ENCODE results near the gene CDH23.

Gene CDH23

DNA sequence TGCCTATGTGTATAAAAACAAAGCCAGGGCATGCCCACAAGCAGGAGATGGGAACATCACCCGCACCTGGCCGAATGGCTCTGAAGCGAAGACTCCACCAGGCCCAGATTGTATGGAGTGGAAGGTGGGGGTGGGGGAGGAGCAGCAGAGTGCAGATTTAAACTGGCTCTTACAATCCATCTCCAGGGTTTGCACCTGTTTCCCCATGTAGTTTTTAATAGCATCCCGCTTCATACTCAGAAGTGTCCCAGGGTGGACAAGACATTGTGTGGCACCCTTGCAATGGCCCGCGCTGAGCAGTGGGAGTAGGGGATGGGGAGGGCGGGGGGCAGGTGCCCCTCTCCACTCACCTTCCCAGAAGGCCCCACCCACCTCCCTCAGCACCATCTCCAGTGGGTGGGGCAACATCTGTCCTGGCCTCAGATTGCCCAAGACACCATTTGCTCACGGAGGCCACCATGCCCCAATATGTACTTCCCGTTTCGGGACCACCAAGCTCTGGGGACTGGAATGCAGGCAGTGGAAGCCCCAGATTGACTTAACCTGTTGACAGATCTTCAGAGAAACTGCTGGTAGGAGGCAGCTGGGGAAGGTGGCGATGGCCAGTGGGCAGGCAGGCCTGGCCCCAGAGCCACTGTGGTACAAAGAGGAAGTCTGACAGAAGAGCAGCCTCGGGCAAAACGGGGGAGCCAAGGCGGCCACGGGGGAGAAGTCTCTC is 353.6 kb downstream of the CDH23 start:
- DNase-seq, result no peak

DNA sequence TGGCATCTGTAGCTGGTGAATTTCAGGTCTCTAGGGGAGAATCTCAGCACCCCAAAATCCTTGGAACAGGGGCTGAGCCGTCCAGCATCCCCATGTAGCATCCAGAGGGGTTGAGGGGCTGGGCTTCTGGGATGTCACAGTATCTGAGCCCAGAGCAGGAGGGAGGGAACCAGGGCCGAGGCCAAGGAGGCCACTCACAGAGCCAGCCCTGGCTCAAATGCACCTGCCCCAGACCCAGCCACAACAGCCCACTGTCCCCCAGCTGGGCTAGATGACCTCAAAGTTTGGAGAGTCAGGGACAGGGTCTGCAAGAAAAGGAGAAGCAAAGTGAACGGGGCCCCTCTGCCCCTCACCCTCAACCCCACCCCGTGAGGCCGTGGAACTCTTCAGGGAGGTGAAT is 354.3 kb downstream of the CDH23 start:
- DNase-seq, result no peak

DNA sequence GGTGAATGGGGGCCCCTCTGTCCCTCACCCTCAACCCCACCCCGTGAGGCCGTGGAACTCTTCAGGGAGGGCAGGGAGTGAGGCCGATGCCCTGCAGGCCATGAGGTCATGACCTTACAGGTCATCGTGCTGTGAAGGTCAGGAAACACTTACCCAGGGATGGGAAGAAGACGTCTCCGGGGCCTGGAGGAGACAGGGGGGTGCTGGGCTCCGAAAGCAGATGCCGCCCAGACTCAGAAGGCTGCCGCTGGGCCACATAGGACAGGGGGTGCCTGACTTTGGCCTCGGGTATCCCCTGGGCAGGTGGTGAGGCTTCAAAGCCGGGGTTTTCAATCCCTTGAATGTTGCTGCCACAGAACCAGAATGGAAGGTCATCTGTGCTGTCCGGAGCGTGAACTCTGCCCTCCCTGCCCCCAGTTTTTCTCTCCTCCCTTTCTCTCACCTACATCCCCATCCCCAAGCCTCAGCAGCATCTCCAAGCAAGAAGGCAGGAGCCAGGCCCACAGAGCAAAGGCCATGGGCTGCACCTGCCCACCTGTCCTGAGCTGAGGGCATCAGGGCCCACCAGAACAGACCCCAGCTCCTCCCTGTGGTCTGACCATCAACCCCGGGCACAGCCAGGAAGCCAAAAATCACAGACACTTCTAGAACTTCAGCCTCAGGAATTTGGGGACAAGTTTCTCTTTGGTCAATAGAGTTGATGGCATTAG is 354.9 kb downstream of the CDH23 start:
- DNase-seq, result no peak

DNA sequence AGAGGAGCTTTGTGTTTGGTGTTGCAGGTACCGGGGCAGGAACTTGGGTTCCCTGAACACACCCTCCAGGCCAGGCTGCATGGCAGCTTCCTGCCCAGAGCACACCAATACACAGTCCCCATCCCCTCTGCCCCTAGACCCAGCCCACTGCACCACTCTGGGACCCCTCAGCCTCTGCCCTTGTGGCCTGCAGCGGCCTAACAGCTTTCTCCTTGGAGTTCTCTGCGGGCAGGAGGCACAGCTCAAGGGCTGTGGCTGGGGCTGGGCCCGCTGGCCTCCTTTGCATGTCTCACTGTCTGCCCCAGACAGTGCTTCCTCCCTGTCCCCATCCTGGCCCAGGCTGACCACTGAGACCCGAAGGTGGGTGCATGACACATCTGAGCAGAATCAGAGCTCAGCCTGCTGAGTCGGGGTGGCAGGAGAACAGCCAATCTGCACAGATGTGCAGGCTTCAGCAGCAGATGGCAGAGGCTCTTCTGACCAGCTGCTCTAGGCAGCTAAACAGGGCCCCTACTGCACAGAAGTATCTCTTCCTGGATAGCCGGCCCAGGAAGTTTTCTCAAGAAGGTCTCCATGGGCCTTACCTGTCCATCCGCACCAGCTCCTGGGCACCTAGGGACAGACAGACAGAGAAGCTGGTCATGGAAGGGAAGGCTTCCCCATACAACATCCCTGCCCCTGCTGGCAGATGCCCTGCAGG is 355.8 kb downstream of the CDH23 start:
- no peak for DNase-seq

DNA sequence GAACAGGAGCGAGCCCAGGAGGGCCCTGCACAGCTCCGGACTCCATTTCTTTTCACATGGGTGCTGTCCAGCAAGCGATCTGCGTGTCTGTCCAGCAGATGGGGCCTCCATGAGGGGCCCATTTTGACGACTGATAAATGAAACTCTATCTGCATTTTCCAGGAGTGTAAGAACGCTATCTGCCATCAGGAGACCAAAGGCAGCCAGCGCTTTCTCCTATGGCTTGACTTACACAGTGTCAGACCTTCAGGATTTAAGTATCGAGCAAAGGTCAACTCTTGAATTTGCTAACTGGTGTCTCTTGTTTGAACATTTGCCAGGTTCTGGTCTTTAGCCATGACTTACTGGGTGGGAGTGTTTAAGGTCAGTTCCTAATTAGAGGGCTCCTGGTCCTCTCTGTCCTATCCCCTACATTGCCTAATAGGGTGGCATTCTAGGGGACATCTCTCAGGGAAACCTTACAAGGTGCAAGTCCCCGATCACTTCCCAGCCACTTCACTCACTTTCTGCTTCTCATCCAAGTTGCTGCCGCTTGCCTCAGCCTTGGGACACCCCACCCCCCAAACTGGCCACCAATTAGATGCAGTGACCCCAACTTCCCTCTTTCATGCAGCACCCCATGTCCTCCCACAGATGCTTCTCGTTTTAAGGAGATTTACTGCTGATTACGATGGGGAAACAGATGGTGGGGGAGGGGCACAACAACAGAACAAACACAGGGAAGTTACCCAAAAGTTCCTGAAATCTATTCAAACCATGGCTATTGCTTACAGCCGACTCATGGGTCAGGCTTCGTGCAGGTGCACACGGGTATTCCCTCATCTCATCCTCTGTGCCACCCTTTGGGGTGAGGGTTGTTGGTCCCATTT is 356.6 kb downstream of the CDH23 start:
- no peak for DNase-seq

DNA sequence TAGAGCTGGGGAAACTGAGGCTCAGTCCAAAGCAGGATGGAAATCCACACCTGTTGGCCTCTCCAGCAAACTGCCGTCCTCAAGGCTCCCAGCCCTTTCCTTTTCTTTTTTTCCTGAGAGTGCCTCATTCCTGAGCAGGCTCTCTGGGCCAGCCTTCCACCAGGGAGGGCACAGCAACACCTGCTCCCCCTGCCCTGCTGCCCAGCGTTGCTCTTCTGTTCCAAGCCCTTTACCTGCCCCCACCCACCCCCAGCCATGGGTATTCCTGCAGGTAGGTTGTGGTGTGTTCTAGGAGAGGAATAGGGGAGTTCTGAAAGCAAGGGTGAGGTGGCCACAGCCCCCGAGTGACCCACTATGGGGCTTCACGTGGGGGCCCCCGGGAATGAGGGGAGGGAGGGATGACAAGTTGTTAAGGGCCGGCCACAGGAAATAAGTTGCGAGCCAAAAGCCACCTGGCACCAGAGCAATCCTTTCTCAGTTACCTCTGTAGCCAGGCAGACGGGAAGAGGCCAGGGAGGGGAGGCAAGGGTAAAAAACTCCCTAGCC is 357.3 kb downstream of the CDH23 start:
- DNase-seq, result no peak

DNA sequence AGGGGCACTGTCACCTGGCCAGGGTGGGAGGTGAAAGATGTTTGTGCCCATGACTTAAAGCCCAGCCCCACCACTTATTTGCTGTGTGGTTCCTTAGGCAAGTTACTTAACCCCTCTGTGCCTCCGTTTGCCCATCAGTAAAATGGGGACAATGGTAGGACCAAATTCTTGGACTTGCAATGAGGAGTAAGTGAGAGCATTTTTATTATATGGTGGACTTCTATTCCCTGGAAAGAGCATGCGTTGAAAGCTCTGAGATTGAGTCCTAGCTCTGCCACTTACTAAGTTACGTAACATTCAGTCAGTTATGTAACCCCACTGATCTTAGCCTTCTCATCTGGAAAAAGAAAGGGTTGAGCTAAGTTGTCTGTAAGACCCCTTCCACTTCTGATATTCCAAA is 357.8 kb downstream of the CDH23 start:
- DNase-seq, result no peak

DNA sequence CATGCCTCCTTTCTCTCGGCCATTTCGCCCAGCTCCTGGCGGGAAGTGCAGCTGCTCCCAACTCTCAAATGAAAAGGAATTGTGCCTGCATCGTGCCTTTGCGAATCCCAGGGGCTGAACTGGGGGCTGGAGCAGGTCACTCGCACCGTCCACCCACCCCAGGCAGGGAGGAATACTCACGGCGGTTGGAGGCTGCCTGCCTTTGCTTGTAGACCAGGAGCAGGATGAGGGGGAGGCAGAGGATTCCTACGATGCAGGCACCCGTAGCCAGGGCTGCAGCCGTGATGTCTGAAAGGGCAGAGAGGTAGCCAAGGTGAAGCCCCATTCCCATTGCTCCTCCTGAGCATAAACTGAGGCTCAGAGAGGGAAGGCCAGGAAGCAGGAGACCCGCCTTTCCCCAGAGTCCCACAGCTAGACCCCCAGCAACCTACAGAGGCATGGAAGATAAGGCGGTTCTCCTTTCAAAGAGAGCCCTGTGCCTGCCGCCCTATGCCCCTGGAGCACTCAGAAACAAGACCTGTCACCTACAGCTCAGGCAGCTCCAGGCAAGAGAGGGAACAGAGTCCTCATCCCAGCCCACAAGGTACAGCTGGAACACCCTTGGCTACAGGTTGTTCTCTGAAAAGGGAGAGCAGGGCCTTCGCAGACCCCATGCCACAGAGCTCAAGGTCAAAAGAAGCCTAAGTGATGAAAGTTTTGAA is 358.6 kb downstream of the CDH23 start:
- no peak for DNase-seq

DNA sequence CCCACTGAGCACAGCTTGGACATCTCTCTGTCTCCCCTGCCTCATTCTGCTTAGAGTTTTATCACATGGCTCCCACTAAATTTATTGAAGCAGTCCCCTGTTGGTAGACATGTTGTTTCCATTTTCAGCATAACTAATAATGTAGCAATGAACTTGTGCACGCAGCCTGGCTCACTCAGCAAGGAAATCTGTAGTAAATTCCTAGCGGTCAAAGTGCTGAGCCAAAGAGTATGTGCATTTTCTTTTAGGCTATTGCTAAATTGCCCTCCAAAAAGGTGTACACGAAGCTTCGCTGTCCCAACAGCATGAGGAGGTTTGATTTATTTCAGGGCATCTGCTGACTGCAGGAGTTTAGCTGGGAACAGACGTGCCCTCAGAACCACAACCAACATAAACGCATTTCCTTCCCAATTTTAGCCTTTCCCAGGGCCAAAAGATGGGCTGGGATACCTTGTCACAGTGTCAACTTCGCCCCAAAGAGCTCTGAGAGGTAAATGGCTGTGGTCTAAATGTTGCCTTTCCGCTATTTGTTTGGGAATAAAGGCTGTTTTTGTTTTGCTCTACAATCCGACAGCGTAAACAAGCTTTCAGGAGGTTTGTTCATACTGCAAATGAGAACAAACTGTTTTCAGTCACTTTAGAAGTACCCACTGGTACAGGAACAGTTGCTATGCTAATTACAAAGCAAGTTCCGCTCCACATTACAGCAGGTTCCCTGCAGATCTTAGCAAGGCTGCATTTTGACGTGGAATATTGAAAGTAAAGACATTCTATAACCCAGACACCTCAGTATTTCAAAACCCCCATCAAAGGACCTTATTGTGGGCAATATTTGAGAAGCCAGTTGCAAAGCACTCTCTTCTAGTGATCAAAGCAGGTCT is 359.8 kb downstream of the CDH23 start:
- DNase-seq, result no peak

DNA sequence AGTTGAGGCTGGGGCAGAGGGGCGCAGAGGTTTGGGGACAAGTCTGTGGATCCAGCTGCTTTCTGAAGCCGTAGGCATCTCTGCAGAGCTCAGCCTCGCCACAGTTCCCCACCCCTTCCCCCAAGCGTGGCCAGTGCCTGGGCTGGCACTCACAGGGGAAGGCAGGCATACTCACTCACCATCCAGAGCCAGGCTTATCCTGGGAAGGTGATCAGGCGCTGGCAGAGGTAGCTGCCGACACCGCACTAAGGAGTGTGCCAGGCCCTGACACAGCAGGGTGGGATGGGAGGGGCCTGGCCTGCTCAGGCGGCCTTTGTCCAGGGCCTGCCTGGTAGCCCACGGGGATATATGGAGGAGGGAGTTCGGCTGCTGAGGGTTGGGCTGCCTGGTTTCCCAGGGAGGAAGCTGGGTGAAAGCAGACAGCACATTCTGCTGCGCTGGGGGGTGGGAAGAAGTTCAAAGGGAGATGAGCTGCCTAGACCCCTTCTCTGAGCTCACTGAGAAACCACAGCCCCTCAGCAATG is 360.7 kb downstream of the CDH23 start:
- no peak for DNase-seq

DNA sequence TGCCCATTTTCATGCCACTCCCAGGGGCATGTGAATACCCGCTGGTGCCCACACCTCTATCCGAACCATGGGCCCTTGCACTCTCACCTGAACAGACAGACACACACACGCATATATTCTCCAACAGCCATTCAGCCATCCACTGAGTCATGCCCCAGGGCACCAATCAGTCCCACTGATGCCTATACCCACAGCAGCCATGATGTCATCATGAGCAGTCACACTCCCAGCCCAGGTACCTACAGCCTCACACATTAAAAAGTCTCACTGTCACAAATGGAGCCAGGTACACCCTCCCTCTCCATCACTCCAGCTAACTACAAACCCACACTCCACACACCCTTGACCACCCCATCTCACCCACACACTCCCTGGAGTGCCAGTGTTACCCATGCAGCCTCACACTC is 364.4 kb downstream of the CDH23 start:
- peak; percentile 82 for DNase-seq

DNA sequence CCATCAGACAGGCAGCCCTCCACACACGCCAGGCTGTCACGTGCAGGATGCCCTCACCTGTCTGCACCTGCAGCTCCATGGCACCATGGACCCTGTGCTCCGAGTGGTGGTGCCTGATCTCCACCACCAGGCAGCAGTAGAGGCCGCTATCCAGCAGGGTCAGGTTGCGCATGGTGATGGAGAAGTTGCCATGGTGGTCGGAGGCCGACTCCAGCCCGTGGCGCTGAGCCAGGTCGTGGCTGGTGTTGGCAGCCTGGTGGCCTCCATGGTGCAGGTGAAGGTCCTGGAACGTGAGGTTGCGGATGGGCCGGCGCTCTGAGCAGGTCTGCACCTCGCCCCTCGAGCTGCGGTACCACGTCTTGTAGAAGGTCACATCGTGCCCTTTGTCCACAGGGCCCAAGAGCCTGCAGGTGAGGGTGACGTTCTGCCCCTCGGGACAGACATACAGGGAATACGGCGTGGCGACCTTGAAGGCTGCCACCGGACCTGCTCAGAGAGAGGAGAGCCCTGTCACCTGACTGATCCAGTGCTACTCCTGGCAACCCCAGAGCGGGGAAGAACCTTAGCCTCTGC is 364.9 kb downstream of the CDH23 start:
- DNase-seq, result no peak

DNA sequence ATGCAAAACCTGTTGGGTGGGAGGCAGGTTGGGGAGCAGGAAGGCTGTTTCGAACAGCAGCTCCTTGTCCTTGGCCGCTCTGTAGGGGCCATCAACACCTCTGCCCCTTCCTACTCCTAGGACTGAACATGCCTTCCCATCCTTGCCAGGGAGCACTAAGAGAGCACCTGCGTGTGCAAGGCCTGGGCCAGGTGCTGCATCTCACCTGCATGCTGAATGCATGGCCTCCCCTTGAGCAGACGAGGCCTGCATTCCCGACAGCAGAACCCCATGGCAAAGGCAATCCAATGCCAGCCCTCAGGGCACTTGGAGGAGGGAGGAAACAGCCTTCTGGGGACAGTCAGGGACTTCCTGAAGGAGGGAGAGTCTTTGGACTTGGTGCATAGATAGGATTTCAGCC is 365.6 kb downstream of the CDH23 start:
- no peak for DNase-seq

DNA sequence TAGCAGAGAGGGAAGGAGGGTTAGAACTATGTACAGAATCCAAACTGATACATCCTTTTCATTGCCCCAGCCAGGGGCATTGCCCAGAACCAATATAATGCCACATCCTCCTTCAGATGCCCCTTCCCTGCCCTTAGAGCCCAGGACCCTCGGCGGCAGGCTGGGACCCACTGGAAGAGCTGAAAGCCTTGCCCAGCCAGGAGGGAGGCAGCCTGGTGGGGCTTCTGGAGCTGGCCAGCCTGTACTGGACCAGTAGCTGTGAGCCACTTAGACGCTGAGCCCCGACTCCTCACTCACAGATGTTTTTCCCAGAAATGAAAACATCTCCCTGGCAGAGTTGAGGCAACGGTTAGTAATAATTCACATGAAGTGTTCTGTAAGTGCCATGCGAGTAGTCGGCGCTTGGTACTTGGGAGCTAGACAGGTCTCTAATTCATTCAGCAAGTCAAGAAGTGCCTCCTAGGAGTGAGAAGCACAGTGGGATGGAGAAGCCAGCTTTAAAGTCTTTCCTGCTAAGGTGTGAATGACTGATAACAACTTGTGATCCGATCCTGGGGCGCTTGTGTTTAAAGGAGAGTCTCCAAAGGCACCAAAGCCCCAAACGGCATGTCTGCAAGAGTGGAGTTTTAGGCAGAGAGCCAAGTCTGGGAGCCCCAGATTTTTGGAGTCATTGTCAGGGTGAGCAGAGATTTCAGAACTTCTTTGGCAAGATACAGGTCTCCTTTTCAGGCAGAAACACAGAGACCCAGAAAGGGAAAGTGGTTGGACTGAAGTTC is 366.8 kb downstream of the CDH23 start:
- no peak for DNase-seq

DNA sequence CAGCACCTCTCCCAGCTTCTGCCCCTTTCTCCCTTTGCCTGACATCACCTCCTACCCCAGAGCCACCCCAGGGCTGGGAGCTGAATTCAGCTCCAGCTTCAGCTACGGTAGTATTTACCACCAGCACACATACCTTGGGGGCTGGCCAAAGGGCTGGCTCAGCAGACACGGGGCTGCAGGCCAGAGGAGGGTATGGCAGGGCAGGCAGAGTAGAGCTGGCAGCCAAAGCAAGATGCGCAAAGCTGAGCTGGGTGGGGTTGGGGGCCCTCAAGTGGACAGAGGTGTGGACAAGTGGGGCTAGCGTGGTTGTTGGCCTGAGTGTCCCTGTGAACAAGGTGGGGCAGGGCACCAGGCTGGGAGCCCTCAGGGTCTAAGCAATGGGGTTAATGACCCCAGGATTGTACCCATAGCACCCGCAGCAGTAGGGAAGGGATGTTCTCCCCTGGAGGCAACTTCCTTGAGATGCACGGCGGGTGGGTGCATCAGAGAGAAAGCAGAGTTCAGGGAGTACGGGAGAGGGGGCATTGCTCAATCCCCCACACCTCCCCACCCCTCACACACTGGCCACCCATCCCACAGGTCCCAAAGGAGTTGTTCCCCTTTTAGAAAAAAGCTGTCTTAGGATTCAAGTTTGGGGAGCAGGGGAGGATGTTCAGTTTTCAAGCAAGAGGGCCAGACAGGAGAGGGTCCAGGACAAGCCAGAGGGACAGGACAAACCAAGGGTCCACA is 368.6 kb downstream of the CDH23 start:
- DNase-seq, result no peak

DNA sequence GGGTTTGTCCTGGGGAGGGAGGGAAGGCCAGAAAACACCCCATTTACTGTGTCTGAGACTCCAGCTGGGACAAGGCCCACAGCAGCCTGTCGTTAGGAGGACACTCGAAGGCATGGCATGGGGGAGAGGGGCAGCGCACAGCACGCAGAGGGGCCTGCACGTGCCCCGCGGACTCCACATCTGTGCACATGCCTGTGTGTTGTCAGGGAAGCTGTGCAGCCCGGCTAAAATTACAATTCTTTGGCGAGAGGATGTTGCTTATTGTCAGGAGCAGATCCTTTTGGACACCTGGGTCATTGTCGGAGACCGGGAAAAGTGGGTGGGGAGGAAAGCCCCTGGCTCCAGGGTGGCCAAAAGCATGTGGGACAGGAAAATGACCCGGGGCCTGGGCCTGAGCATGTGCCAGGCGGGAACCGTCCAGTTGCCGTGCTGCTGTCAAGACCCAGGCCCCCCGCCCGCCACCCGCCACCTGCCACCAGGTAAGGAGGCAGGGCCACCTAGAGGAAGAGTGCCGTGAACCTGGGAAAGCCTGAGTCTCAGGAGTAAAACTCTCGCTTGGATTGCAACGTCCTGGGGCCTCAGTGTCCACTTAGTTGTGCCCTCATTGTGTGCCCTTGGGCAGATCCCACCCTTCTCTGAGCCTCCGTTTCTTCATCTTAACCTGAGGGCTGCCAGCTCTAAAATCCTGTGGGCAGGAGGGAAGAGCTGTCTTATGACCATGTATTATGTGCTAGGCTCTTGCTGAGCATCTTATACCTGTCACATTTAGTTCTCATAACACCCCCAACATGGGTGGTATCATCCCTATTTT is 369.4 kb downstream of the CDH23 start:
- DNase-seq, result no peak

DNA sequence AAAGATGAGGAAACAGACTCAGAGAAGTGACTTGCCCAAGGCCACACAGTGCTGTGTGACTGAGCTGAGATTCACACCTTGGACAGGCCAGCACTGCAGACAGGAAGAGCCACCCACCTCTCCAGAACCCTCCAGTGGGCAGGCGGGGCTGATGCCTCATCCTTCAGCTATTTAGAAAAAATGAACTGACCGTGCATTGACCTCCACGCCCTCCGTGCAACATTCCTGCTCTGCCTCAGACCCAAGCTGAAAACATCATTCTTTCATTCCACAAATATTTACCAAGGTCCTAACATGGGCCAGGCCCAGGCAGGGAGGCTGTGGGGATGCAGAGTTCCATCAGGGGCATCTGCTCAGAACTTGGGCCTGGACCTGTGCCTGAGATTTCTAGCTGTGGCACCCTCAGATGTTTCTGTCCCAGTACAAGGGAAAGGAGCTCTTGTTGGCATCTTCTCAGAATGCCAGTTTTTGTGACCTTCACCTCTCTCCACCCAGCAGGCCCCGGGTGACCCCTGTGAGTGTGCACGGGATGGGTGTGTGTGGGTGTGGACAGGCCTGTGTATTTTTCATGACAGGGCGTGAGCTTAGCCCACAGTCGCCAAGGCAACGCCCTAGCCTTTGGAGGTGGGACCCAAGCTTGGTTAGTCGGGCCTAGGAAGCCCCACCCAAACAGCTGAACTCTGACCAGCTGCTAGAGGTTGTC is 370.1 kb downstream of the CDH23 start:
- no peak for DNase-seq
